Measurements from ENCODE around the gene BSPRY. TPM values are rescaled to one million over a fixed set of nuclear protein-coding genes. Genes with fewer than 3 reads are reported as not detected.

Gene BSPRY
- total RNA-seq, 1 experiment from 2014 or later = 6.4 TPM

- H3K4me1 Mint-ChIP-seq = peaks cover 5% of the 10 kb centered on the region
- ATAC-seq (no peak), DNase-seq (ENCODE audit: low spot score) (no peak)
- POLR2A ChIA-PET = no interaction called here
- H3K4me3 Mint-ChIP-seq = no peak overlapping the region; the same call in 1 of the 2 replicates
- H3K27me3 Mint-ChIP-seq (ENCODE audit: low read depth) = peaks cover 52% of the 10 kb centered on the region
- H3K9me3 Mint-ChIP-seq = no peaks in the 10 kb centered on the region
- H3K36me3 Mint-ChIP-seq = no peaks in the 10 kb centered on the region
- no peak for TF ChIP-seq GTF2I (CRISPR knock-in tag; conservative IDR thresholded peaks at IDR 0.05)
- TF ChIP-seq HMGA2 (CRISPR knock-in tag; IDR thresholded peaks at IDR 0.05) = no peak
- TF ChIP-seq ZNF532 (CRISPR knock-in tag; IDR thresholded peaks at IDR 0.05; ENCODE audit: borderline replicate concordance) = no peak
- TF ChIP-seq ZNF232 (CRISPR knock-in tag; IDR thresholded peaks at IDR 0.05) = no peak
- no peak for TF ChIP-seq SMAD3 (CRISPR knock-in tag; IDR thresholded peaks at IDR 0.05; ENCODE audit: borderline replicate concordance)
- no peak for TF ChIP-seq MAX (CRISPR knock-in tag; IDR thresholded peaks at IDR 0.05)
- H3K27ac Mint-ChIP-seq = no peak overlapping the region
- CTCF ChIA-PET = interaction anchor here (1.1 kb wide), 1 partner anchor 14 kb away, joined by 5 read pairs; no protein-coding TSS in a partner anchor
Measured at GRCh38 chr9:113341712-113342410, 7.5 kb upstream of the BSPRY start.

- no peak for TF ChIP-seq SP1 (CRISPR knock-in tag; conservative IDR thresholded peaks at IDR 0.05)
- no peak for TF ChIP-seq ZMAT4 (CRISPR knock-in tag; IDR thresholded peaks at IDR 0.05)
- TF ChIP-seq ZNF671 (CRISPR knock-in tag; IDR thresholded peaks at IDR 0.05) = no peak
- no peak for TF ChIP-seq SMAD4 (CRISPR knock-in tag; IDR thresholded peaks at IDR 0.05)
- TF ChIP-seq KAT7 (CRISPR knock-in tag; IDR thresholded peaks at IDR 0.05; ENCODE audit: borderline replicate concordance) = no peak
- no peak for TF ChIP-seq ZNF532 (CRISPR knock-in tag; IDR thresholded peaks at IDR 0.05; ENCODE audit: borderline replicate concordance)
- TF ChIP-seq FOXK1 (CRISPR knock-in tag; IDR thresholded peaks at IDR 0.05) = no peak
- no peak for TF ChIP-seq NFE2L1 (CRISPR knock-in tag; IDR thresholded peaks at IDR 0.05)
- TF ChIP-seq NFYB (CRISPR knock-in tag; conservative IDR thresholded peaks at IDR 0.05; ENCODE audit: low read depth) = no peak
- Mint-ChIP-seq H3K9me3 (no peaks in the 10 kb centered on the region), H3K4me3 (no peak overlapping the region), H3K27me3 (ENCODE audit: low read depth) (peaks cover 64% of the 10 kb centered on the region), H3K4me1 (peaks cover 5% of the 10 kb centered on the region), H3K27ac (no peak overlapping the region), H3K36me3 (no peaks in the 10 kb centered on the region)
- ChIA-PET POLR2A (no interaction called here), CTCF (no interaction called here)
- ATAC-seq (no peak), DNase-seq (ENCODE audit: low spot score) (no peak)
Measured at GRCh38 chr9:113343732-113344231, 5.6 kb upstream of the BSPRY start.

Data from WTC11 (cell line).